ENCODE measurements around the gene SMURF1.
A peak's percentile ranks its signal among the peaks of the same experiment; 100 is the strongest.
"Not testable (repeated sequence)": the region's sequence is repeated elsewhere in the genome, so short reads cannot be mapped to it uniquely, and the experiment has no call there.

The SMURF1 gene

DNA sequence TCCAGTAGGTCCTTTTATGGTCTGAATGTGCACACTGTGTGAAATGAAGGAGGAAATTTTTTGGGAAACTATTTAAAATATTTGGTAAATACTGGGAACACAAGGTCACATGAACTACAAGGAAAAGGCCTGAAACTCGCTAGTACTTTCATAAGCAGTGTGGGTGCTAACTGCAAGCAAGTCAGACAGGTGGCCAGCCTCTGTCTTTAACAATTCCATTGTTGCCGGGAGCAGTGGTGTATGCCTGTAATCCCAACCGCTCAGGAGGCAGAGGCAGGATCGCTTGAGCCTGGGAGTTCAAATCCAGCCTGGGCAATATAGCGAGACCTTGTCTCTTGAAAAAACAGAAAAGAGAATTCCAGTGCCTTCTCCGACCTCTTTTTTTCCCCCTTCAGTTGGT is 37.5 kb downstream of the SMURF1 start:
- Mint-ChIP-seq H3K27ac (no peak overlapping the region), H3K4me3 (no peak overlapping the region), H3K36me3 (ENCODE audit: insufficient read depth) (peaks cover 8% of the 10 kb centered on the region), H3K9me3 (no peaks in the 10 kb centered on the region), H3K27me3 (no peaks in the 10 kb centered on the region), H3K4me1 (ENCODE audit: low read depth in 2 of 2) (peaks cover 40 to 49% of the 10 kb centered on the region in 2 donors)
- DNase-seq (no peak), ATAC-seq (replicated peaks) (no peak)

- H3K4me1 Mint-ChIP-seq (ENCODE audit: low read depth in 2 of 2), result peaks cover 39 to 52% of the 10 kb centered on the region in 2 donors
- H3K27ac Mint-ChIP-seq, result no peak overlapping the region
- no peaks in the 10 kb centered on the region for H3K27me3 Mint-ChIP-seq
- ATAC-seq (replicated peaks), result no peak
- DNase-seq, result no peak
- peaks cover 8% of the 10 kb centered on the region for H3K36me3 Mint-ChIP-seq (ENCODE audit: insufficient read depth)
- H3K4me3 Mint-ChIP-seq, result no peak overlapping the region
- no peaks in the 10 kb centered on the region for H3K9me3 Mint-ChIP-seq
Observed at GRCh38 chr7:99105756-99106155, 38.2 kb downstream of the SMURF1 start.

GRCh38 chr7:99104631-99105030 is 39.3 kb downstream of the SMURF1 start:
- ATAC-seq (replicated peaks), result no peak
- Mint-ChIP-seq H3K27me3 (no peaks in the 10 kb centered on the region), H3K4me3 (no peak overlapping the region), H3K27ac (peak overlapping the region in 1 of 2 donors; percentile 47), H3K4me1 (ENCODE audit: low read depth in 2 of 2) (peaks cover 35 to 54% of the 10 kb centered on the region in 2 donors), H3K9me3 (no peaks in the 10 kb centered on the region), H3K36me3 (ENCODE audit: insufficient read depth) (peaks cover 8% of the 10 kb centered on the region)
- DNase-seq, result no peak

DNA sequence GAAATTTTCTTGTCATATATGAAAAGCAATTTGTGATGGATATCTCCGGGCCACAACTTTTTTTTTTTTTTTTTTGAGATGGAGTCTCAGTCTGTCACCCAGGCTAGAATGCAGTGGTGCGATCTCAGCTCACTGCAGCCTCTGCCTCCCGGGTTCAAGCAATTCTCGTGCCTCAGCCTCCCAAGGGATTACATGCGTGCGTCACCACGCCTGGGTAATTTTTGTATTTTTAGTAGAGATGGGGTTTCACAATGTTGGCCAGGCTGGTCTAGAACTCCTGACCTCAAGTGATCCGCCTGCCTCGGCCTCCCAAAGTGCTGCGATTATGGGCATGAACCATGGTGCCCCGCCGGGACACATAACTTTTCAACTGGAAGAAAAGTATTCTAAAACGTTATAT is 40.1 kb downstream of the SMURF1 start:
- Mint-ChIP-seq H3K27ac (peak overlapping the region in 1 of 2 donors; percentile 47), H3K4me1 (ENCODE audit: low read depth in 2 of 2) (peaks cover 28 to 52% of the 10 kb centered on the region in 2 donors)
- not testable (repeated sequence) for DNase-seq; H3K4me3 Mint-ChIP-seq; H3K36me3 Mint-ChIP-seq (ENCODE audit: insufficient read depth); H3K9me3 Mint-ChIP-seq; ATAC-seq (replicated peaks); H3K27me3 Mint-ChIP-seq

GRCh38 chr7:99102809-99103690 is 40.9 kb downstream of the SMURF1 start:
- no peaks in the 10 kb centered on the region for H3K27me3 Mint-ChIP-seq

GRCh38 chr7:99102361-99102760 is 41.5 kb downstream of the SMURF1 start:
- ATAC-seq (replicated peaks) (no peak), DNase-seq (no peak)
- H3K27ac Mint-ChIP-seq, result peak overlapping the region in 1 of 2 donors; percentile 17
- H3K9me3 Mint-ChIP-seq, result no peaks in the 10 kb centered on the region
- no peaks in the 10 kb centered on the region for H3K27me3 Mint-ChIP-seq
- peaks cover 8% of the 10 kb centered on the region for H3K36me3 Mint-ChIP-seq (ENCODE audit: insufficient read depth)
- H3K4me3 Mint-ChIP-seq, result no peak overlapping the region
- peaks cover 20 to 48% of the 10 kb centered on the region in 2 donors for H3K4me1 Mint-ChIP-seq (ENCODE audit: low read depth in 2 of 2)

More at GRCh38 chr7:99102809-99103690, 40.9 kb downstream of the SMURF1 start:
- no peaks in the 10 kb centered on the region for H3K9me3 Mint-ChIP-seq
- H3K27ac Mint-ChIP-seq, result peak overlapping the region; percentile 9 to 17
- no peak overlapping the region for H3K4me3 Mint-ChIP-seq
- H3K4me1 Mint-ChIP-seq (ENCODE audit: low read depth in 2 of 2), result peaks cover 27 to 53% of the 10 kb centered on the region in 2 donors
- ATAC-seq (replicated peaks) (no peak), DNase-seq (no peak)
- H3K36me3 Mint-ChIP-seq (ENCODE audit: insufficient read depth), result peaks cover 8% of the 10 kb centered on the region

GRCh38 chr7:99101516-99101915 is 42.4 kb downstream of the SMURF1 start:
- H3K36me3 Mint-ChIP-seq (ENCODE audit: insufficient read depth); ATAC-seq (replicated peaks); H3K27me3 Mint-ChIP-seq; H3K9me3 Mint-ChIP-seq; H3K27ac Mint-ChIP-seq; H3K4me3 Mint-ChIP-seq; DNase-seq: not testable (repeated sequence)
- peaks cover 20 to 56% of the 10 kb centered on the region in 2 donors for H3K4me1 Mint-ChIP-seq (ENCODE audit: low read depth in 2 of 2)

DNA sequence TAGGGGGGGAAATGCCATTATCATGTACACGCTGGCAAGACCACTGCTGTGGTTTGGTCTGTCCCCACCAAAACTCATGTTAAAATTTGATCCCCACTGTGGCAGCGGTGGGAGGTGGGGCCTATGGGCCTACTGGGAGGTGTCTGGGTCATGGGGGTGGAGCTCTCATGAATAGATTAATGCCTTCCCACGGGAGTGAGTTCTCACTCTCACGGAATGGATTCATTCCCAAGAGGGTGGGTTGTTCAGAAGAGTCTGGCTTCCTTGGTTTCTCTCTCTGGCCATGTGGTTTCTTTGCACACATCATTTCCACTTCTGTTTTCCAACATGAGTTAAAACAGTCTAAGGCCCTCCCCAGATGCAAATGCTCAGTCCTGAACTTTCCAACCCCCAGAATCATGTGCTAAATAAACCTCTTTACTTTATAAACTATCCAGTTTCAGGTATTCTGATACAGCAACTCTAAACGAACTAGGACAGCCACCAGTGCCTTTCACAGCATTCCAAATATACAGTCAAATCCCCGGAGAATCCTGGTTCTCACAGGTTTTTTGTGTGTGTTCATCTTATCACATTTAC is 44.3 kb downstream of the SMURF1 start:
- Mint-ChIP-seq H3K27ac (no peak overlapping the region), H3K9me3 (no peaks in the 10 kb centered on the region), H3K27me3 (no peaks in the 10 kb centered on the region), H3K4me1 (ENCODE audit: low read depth in 2 of 2) (peaks cover 16 to 49% of the 10 kb centered on the region in 2 donors), H3K36me3 (ENCODE audit: insufficient read depth) (peaks cover 8% of the 10 kb centered on the region), H3K4me3 (no peak overlapping the region)
- DNase-seq (no peak), ATAC-seq (replicated peaks) (no peak)

DNA sequence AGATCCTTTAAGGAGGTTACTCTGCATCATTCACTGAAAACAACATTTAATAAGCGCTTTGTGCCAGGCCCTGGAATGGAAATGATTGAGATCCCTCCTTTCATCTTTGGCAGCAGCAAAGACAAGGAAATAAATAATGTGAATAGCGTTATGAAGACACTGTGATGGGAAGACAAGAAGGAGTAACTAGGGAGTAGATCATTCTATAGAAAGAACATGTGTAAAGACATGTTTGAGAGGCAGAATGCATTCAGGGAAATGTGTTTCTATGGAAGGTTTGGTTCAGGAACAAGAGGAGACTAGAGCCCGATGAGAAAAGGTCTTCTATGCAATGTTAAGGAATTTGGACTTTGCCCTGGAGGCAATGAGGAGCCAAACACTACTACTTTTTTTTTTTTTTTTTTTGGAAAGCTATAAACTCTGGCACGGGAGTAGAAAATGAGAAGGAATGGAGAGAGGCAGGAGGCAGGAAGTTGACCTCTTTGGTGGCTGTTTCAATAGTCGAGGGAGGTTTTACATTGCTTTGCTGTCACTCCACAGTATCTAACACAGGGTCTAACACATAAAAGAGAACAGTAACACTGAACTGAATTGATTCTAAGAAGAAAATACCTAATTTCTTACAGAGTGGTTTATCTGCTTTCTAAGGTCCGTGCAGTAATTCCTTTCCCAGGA is 44.9 kb downstream of the SMURF1 start:
- Mint-ChIP-seq H3K27me3 (no peaks in the 10 kb centered on the region), H3K27ac (no peak overlapping the region), H3K4me1 (ENCODE audit: low read depth in 2 of 2) (peaks cover 14 to 46% of the 10 kb centered on the region in 2 donors), H3K4me3 (no peak overlapping the region), H3K36me3 (ENCODE audit: insufficient read depth) (peaks cover 6% of the 10 kb centered on the region), H3K9me3 (no peaks in the 10 kb centered on the region)
- no peak for DNase-seq
- ATAC-seq (replicated peaks), result no peak

DNA sequence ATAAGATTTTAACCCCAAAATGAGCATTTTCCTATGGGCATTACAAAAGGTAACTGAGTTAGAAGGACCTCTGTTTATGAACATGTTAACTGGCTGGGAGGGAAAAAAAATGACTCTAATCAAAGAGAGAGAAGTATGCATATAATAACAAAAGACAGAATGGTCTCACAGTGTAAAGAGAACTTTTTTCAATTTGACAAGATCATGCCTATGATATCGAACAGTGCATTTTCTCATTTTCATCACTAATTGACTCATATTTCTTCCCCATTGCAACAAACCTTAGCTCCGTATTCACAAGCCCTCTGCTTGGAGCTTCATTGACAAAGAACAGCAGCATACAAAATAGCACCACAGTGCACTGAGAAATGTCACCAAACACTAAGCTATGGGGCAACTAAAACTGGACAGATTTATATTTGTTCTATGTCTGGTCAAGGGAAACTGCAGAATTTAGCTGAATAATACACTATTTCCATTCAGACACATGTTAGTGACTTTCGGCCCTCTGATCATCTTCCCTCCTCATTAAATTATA is 45.6 kb downstream of the SMURF1 start:
- Mint-ChIP-seq H3K27ac (no peak overlapping the region), H3K27me3 (no peaks in the 10 kb centered on the region), H3K4me1 (ENCODE audit: low read depth in 2 of 2) (peaks cover 14 to 41% of the 10 kb centered on the region in 2 donors), H3K36me3 (ENCODE audit: insufficient read depth) (peaks cover 3% of the 10 kb centered on the region), H3K9me3 (no peaks in the 10 kb centered on the region), H3K4me3 (no peak overlapping the region)
- DNase-seq (no peak), ATAC-seq (replicated peaks) (no peak)

GRCh38 chr7:99097730-99098129 is 46.2 kb downstream of the SMURF1 start:
- H3K9me3 Mint-ChIP-seq, result no peaks in the 10 kb centered on the region
- peaks cover 9 to 40% of the 10 kb centered on the region in 2 donors for H3K4me1 Mint-ChIP-seq (ENCODE audit: low read depth in 2 of 2)
- no peak overlapping the region for H3K27ac Mint-ChIP-seq
- peaks cover 3% of the 10 kb centered on the region for H3K36me3 Mint-ChIP-seq (ENCODE audit: insufficient read depth)
- no peak for DNase-seq
- no peak overlapping the region for H3K4me3 Mint-ChIP-seq
- H3K27me3 Mint-ChIP-seq, result no peaks in the 10 kb centered on the region
- ATAC-seq (replicated peaks), result no peak

DNA sequence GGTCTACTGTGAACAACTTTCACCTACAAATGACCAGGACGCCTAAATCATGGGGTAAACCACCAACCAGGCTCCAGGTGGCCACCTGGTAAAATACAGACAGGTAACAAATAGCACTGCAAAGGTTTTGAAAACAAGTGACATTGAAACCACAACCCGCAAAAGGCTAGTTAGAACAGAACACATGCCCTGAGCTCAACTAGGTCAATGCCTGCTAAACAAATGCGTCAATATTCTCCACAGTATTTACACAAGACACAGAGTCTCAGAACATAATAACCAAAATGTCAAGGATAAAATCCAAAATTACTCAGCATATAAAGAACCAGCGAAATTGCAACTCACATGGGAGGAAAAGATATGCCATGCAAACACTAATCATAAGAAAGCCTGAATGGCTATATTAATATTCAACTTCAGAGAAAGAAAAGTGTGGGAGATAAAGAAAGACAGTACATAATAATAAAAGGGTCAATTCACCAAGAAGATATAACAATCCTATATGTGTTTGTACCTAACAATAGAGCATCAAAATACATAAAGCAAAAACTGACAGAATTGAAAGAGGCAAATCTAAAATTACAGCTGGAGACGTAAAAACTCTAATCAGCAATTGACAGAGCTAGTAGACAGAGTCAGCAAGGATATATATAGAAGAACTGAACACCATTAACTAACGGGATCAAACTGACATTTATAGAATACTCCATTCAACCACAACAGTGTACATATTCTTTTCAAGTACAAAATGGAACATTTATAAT is 47.6 kb downstream of the SMURF1 start:
- Mint-ChIP-seq H3K27ac (peak overlapping the region in 1 of 2 donors; percentile 8), H3K9me3 (no peaks in the 10 kb centered on the region), H3K4me3 (no peak overlapping the region), H3K36me3 (ENCODE audit: insufficient read depth) (no peaks in the 10 kb centered on the region), H3K27me3 (no peaks in the 10 kb centered on the region), H3K4me1 (ENCODE audit: low read depth in 2 of 2) (peaks cover 13 to 50% of the 10 kb centered on the region in 2 donors)
- no peak for DNase-seq
- peak; percentile 39 for ATAC-seq (replicated peaks)

DNA sequence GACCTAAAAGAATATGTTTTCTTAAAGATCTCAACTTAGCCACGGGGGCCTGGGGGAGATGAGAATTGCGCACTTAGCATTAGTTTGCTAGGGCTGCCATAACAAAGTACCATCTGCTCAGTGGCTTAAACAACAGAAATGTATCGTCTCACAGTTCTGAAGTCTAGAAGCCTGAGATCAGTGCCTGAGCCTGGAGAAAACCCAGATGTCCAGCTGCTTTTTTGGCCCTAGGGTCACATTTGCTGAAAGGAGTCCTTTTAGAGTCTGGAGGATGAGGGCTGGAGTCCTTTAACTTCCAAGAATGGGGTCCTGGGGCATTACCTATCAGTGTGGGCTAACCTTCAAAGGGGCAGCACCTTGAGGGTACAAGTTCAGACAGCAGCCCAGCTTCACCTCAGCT is 48.2 kb downstream of the SMURF1 start:
- no peak overlapping the region for H3K4me3 Mint-ChIP-seq
- H3K36me3 Mint-ChIP-seq (ENCODE audit: insufficient read depth), result no peaks in the 10 kb centered on the region
- peaks cover 13 to 50% of the 10 kb centered on the region in 2 donors for H3K4me1 Mint-ChIP-seq (ENCODE audit: low read depth in 2 of 2)
- H3K27me3 Mint-ChIP-seq, result no peaks in the 10 kb centered on the region
- peak overlapping the region in 1 of 2 donors; percentile 8 for H3K27ac Mint-ChIP-seq
- H3K9me3 Mint-ChIP-seq, result no peaks in the 10 kb centered on the region
- DNase-seq (no peak), ATAC-seq (replicated peaks) (no peak)
